NB4 (cell line): Measurements from ENCODE around the gene CLIC3.
A peak's percentile ranks its signal among the peaks of the same experiment; 100 is the strongest.

Source experiments
- DNase-seq: peaks from one replicate; pipeline ENCODE4 v3.0.0; 2010; ENCODE audit warnings: low read depth
- H3K4me3 ChIP-seq: one replicate; pipeline ENCODE4 v1.5.1; 2011; ENCODE audit warnings: mild to moderate bottlenecking, low read depth, low read length, moderate library complexity
- CTCF ChIP-seq: IDR thresholded peaks from one replicate; pipeline ENCODE4 v1.5.1; 2012; ENCODE audit warnings: low read depth, low read length
- MYC ChIP-seq: IDR thresholded peaks from 2 replicates; pipeline ENCODE4 v1.6.1; 2011; ENCODE audit warnings: low read depth, low read length
- POLR2A ChIP-seq: IDR thresholded peaks from 2 replicates; pipeline ENCODE4 v1.6.1; 2011; ENCODE audit warnings: mild to moderate bottlenecking; ENCODE audit not compliant: insufficient read length; ENCODE audit errors: extremely low read depth
- TF ChIP-seq, protein P1 (sequence below): IDR thresholded peaks from 2 replicates; pipeline ENCODE4 v1.6.1; 2011; ENCODE audit warnings: low read depth, low read length

Gene CLIC3

DNA sequence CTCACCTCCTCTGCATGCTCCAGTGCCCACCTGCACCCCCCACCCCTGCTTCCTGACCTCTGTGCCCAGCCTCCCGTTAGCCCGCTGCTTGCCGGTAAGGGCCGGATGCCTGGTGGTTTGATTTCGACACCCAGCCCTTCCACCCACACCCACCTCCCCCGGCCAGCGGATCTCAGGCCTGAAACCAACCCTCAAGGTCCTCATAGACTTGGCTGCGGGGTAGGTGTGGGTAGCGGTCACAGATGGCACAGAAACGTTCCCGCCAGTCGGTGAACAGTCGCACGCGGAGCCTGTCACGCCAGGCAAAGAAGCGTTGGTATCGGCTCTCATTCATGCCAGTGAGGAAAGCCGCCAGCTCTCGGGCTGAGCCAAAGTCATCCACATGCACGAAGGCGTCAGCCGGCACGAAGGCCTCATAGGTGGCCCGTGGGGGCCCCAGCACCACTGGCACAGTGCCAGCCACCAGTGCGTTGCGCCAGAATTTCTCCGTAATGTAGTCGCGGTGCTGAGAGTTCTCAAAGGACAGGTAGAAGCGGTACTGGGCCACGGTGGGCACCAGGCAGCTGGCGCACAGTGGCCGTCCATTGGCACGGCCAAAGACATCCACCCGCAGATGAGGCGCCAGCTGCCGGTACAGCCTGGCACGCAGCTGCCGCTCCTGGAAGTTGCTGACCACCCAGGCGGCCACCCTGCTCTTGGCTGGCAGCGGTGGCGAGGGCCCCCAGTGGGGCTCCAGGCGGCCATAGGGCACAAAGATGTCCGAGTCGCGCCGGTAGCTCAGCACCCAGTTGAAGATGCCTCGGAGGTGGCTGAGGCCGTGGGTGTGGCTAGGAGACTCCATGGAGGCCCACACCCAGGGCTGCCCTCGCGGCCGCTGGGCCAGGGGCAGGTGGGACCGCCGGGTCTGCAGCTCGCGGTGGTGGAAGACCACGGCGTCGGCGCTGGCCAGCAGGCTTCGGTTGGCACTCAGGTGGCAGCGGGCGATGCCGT, 34.5 kb upstream of the CLIC3 start:
- TF ChIP-seq, protein P1, sequence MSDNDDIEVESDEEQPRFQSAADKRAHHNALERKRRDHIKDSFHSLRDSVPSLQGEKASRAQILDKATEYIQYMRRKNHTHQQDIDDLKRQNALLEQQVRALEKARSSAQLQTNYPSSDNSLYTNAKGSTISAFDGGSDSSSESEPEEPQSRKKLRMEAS = peak; percentile 84
- peak; percentile 53 for TF ChIP-seq POLR2A
- no peak for TF ChIP-seq CTCF
- TF ChIP-seq MYC = peak; percentile 92
- peak overlapping the region; percentile 64 for H3K4me3 ChIP-seq
- peak; percentile 98 for DNase-seq

DNA sequence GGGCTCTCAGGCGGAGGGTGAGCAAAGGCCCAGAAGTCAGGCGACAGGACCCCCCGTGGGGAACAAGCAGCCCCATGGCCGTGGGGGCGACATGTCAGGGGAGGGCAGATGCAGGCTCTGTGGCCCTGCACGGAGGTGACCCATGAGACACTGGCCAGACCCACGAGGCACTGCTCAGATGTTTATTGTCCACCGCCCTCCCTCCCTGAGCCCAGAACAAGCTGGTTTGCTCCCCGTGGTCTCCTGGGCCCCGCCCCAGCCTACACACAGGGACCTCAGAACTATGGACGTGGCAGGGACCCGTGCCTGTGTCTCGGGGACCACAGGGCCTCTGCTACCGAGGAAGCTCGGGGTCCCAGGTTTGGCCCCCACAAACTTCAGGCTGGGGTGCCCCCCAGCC, 33.6 kb upstream of the CLIC3 start:
- peak overlapping the region; percentile 64 for H3K4me3 ChIP-seq
- TF ChIP-seq POLR2A (no peak), MYC (no peak), CTCF (no peak)
- TF ChIP-seq, protein P1 = no peak; the same call in 1 of the 2 replicates
- DNase-seq = peak; percentile 80

DNA sequence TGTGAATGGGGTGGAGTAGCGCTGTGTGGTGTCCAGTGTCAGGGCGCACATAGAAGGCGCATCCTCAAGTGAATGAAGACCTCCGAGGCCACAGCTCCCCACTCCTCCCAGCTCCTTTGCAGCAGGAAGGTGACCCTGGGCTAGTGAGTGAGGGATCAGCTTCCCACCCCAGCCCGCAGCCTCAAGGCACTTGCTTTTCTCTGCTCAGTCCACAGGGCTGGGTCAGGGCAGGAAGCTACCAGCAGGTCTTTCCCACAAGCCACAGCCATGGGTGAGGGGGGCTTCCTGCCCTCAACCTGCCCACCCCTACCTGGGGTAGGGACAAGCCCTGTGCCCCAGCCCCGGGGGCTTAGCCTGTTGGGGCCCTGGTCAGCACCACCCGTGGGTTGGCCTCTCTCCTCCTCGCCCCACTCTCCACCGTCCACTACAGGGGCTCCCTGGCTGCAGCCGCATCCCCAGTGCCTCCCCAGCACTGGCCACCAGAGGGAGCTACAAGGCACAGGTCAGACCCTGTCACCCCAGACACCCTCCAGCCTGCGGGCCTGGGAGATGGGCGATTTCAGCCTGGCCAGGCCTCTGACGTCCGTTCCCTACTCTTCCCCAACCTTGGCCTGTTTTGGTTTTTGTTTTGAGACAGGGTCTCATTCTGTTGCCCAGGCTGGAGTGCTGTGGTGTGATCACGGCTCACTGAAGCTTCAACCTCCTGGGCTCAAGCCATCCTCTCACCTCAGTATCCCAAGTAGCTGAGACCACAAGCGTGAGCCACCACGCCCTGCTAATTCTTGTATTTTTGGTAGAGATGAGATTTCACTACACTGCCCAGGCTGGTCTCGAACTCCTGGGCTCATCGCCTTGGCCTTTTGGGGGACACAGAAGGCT, 32.9 kb upstream of the CLIC3 start:
- peak overlapping the region; percentile 64 for H3K4me3 ChIP-seq
- TF ChIP-seq CTCF (peak; percentile 89), POLR2A (peak; percentile 10), MYC (no peak)
- TF ChIP-seq, protein P1 = no peak
- DNase-seq = peak; percentile 92

GRCh38 chr9:137028263-137029057, 32.1 kb upstream of the CLIC3 start:
- peak; percentile 90 for DNase-seq
- TF ChIP-seq POLR2A (peak; percentile 10), MYC (peak; percentile 45; the same call in 1 of the 2 replicates), CTCF (peak; percentile 71)
- TF ChIP-seq, protein P1 = 0 out of 2 replicates have a peak, but pooled peaks have one; percentile 30
- H3K4me3 ChIP-seq = peak overlapping the region; percentile 64
